NCI-H82 treated with DMSO at 0.1 percent for 48 hours (cell line): ENCODE results near the gene PRKAR1B.
A peak's percentile ranks its signal among the peaks of the same experiment; 100 is the strongest.
"Not testable (repeated sequence)": the region's sequence is repeated elsewhere in the genome, so short reads cannot be mapped to it uniquely, and the experiment has no call there.

Experiments
- DNase-seq: peaks from one replicate; lab custom pipeline; 2025; ENCODE audit not compliant: unreplicated experiment; lab: John Stamatoyannopoulos, UW

Gene PRKAR1B

DNA sequence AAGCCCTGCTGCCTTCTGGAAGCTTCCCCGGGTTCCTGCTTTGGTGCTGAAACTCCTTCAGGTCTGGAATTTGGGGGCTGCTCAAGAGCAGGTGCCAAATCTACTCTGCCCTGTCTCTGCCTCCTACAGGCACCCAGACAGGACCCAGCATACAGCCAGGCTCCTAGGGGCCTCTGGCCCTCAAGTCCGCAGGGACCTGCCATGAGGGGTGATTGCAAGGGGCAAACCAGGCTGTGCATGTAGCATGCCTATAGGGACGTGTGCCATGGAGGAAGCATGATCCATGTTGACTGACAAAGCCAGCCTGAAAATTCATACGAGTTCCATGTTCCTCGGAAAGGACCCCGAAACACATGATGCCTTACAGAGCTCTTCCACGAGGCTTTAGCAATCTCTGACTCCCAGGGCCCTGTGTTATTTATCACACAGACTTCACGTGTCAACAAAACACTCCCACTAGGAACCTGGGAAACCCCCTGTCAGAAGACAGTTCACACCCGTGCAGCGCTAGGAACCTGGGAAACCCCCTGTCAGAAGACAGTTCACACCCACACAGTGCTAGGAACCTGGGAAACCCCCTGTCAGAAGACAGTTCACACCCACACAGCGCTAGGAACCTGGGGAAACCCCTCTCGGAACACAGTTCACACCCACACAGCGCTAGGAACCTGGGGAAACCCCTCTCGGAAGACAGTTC is 75.9 kb downstream of the PRKAR1B start:
- DNase-seq: no peak

DNA sequence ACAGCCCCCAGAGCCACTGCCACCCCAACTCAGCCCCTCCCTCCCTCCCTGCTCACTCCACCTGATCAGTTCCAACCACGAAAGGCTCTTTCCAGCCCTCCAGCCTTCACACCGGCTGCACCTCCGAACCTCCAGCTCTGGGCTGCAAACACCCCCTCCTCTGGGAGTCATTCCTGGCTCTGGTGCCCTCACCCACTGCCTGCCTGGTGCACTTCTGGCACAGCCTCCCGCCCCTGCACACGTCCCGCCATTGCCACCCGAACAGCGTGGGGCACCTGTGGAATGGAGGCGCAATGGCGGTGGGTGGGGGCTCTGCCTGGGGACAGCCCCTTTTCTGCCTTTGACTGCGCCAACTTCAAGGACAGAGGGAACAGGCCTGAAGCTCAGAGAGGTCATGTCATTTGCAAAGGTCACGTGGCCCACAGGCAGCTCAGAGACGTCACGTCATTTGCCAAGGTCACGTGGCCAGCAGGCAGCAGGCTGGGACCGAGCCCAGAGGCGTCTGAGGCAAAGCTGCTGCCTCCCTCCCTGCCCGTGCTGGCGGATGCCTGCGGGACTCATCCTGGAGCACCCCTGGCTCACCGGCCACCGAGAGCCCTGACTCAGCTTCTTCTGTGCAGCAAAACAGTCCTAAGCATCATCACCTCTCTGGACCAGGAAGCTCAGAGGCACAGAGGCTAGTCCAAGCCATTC is 76.6 kb downstream of the PRKAR1B start:
- DNase-seq: no peak

DNA sequence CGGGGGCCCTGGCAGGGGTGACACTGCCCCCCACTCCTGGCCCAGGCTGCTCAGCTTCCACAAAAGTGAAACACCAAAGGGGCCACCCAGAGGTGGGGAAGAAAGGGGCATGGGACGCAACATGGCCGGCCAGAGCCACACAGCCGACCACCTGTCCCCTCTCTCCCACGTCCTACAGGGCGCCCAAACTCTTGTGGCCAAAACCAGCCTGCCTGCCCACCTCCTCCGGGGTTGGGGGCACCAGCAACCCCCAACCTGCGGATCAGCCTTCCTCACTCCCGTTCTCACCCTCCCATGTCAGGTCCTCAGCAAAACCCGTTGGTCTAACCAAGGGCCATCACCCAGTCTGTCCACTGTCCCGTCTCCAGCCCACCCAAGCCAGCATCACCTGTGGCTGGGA is 80.1 kb downstream of the PRKAR1B start:
- no peak for DNase-seq

DNA sequence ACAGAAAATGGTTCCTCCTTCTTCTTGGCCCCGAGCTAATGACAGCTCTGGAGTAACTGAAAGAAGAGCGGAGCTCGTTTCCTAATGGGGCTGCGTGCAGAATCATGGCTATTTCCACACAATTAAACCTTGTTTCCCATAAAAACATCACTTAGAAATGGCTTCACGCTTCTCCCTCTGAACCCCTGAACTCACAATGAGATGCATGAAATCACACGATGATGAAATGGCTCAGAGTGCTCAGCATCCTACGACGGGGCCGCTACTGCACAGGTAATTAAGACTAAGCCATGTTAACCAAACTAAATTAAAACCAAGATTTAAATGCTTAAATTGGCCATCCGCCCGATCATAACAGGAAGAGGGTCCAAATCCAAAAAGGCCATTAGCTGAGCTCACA is 80.6 kb downstream of the PRKAR1B start:
- DNase-seq: no peak

DNA sequence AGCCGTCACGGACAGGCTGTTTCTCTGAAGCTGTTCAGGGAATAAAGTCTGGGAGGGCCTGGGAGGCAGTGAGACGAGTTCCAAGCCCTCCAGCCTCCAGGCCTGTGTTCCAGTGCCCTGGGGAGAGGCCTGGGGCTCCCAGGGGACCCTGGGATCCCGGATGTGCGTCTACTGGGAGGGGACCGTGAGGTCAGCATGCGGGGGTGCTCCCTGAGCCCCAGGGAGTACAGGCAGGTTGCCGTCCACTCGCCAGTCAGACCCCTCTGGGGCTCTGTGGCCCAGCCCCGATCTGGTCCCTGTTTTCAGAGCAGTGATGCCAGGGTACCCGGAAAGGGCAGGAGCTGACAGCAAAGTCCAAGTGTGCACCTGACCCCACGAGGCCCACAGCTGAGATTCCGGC is 81.5 kb downstream of the PRKAR1B start:
- DNase-seq: no peak

DNA sequence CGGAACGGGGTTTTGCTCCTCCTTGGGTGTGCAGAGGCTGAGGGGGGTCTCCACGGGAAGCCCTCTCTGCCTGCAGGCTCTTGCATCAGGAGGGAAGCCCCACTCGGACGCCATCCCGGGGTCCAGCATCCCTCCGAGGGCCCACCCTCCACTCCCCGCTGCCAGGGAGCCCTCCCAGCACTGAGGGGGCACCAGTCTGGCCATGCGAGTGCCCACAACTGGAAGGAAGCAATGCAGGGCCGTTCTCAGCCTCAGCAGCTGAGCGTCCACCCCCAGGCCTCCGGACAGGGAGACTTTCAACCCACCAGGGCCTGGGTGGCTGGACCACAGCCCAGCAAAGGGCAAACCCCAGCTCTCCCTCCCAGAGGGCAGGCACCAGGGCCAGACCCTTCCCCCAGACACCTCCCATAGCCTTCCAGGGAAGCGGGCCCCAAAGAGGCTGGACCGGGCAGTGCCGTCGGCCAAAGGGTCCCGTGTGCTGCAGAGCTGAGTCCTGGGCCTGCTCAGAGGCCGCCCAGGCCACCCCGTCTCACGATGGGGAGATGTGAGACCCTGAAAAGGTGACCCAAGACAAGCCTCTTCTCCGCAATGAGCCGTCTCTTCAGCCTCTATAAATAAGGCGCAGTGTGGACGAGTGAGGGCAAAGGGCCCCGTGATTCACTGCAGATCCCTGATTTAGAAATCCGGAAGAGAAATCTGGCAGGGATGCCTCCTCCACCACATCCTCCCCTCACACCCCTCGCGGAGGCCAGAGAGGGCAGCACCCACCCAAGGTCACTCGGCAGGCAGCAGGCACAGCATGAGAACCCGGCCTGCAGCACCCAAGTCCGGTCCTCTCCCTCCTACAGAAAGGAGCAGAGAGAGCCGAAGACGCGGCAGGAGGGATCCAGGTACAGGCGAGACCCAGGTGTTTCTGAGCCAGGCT is 82.4 kb downstream of the PRKAR1B start:
- no peak for DNase-seq

DNA sequence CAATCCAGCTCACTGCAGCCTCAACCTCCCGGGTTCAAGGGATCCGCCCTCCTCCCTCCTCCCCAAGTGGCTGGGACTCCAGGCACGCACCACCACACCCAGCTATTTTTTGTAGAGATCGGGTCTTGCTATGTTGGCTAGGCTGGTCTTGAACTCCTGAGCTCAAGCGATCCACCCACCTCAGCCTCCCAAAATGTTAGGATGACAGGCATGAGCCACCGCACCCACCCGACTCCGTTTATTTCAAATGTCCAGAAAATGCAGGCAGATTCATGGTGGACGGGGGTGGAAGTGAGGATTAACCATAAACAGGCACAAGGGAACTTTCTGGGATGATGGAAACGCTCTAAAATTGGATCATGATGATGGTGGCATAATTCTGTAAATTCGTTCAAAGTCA is 85.1 kb downstream of the PRKAR1B start:
- no peak for DNase-seq

DNA sequence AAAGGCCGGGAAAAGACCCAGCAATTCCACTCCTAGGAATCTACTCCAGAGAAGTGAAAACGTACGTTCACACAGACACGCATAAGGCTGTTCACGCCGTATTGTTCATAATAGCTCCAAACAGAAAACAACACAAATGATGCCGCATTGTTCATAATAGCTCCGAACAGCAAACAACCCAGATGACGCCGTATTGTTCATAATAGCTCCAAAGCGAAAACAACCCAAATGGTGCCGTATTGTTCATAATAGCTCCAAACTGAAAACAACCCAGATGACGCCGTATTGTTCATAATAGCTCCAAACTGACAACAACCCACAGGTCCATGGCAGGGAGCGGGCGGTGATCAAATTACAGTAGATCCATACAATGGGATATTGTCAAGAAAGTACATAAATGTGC is 85.8 kb downstream of the PRKAR1B start:
- DNase-seq: peak; percentile 63

DNA sequence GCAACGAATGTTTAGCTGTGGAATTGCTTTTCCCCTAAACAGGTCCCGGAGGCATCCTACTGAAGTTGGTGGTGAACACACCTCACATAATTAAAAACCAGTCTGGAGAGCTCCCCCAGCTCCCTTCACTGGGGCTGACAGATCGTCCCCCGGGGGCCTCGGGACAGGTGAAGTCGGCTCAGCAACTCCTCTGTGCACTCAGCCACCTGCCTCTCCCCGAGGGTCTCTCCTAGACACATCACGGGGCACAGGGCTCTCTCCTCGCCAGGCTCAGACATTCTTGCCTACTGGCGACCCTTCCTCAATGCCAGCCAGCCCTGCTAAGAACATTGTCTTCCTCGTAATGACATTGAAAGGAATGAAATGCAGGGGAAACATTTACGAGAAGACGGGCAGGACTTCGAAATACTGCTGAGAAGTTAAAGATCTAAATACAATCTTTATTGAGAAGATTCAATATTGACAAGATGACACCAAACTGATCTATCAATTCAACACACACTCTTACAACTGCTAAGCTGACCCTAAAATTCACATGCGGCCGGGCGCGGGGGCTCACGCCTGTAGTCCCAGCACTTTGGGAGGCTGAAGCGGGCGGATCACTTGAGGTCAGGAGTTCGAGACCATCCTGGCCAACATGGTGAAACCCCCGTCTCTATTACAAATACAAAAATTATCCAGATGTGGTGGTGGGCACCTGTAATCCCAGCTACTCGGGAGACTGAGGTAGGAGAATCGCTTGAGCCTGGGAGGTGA is 88.6 kb downstream of the PRKAR1B start:
- no peak for DNase-seq

DNA sequence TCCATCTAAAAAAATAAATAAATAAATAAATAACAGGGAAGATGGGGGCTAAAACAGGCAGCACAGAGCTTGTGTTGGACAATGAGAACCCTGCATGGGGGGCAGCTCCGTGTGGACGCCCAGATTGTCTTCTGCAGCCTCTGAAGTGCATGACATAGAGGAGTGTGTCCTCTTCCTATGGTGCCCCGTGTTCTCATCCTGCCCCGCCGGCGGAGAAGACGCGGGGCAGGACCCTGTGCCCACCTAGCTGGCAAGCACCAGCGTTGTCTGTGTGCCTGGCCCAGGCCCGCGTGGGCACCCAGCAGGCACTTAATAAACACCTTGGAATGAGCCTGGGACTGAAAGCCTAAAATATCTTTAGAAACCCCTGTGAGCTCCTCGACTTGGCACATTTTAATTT is 89.3 kb downstream of the PRKAR1B start:
- DNase-seq: no peak

DNA sequence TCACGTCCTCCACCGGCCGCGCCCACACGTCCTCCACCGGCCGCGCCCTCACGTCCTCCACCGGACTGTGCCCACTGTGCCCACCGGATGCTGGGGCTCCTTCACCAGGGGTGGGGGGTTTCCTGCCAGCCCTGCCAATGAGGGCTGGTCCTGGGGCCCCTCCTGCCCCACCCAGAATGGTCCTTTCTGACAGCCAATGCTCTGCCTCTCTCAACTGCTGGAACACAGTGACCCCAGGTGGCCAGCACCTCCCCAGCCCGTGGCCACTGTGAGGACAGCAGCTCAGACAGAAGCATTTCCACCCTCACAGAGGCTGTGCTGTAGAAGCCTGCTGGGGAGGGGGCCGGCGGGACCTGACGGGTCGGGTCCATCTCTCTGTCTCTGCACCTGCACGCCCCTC is 90.7 kb downstream of the PRKAR1B start:
- no peak for DNase-seq

DNA sequence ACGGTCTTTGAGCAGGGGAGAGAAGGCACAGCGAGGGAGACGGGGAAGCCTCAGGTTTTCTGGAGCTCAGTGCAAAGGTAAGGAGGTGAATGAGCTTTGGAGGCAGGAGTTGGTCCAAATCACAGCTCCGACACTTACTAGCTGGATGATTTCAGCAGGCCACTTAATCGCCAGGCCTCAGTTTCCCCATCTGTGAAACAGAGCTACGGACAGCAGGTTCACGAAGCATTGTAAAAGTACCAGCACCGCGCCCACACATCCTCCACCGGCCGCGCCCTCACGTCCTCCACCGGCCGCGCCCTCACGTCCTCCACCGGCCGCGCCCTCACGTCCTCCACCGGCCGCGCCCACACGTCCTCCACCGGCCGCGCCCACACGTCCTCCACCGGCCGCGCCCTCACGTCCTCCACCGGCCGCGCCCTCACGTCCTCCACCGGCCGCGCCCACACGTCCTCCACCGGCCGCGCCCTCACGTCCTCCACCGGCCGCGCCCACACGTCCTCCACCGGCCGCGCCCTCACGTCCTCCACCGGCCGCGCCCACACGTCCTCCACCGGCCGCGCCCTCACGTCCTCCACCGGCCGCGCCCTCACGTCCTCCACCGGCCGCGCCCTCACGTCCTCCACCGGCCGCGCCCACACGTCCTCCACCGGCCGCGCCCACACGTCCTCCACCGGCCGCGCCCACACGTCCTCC is 91.2 kb downstream of the PRKAR1B start:
- DNase-seq: not testable (repeated sequence)

DNA sequence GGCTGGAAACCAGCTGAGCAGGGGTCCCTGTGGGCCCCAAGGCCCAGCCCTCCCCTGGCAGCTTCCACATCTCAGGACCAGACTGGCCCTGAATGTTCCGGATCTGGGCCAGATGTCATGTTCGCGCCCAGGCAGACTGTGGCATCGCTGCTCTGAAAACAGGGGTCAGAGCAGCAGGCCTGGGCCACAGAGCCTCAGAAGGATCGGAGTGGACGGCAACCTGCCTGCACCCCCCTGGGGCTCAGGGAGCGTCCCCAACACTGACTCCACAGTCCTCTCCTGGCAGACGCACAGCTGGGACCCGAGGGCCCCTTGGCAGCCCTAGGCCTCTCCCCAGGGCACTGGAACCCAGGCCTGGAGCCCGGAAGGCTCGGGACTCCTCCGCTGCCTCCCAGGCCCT is 91.9 kb downstream of the PRKAR1B start:
- DNase-seq: no peak

DNA sequence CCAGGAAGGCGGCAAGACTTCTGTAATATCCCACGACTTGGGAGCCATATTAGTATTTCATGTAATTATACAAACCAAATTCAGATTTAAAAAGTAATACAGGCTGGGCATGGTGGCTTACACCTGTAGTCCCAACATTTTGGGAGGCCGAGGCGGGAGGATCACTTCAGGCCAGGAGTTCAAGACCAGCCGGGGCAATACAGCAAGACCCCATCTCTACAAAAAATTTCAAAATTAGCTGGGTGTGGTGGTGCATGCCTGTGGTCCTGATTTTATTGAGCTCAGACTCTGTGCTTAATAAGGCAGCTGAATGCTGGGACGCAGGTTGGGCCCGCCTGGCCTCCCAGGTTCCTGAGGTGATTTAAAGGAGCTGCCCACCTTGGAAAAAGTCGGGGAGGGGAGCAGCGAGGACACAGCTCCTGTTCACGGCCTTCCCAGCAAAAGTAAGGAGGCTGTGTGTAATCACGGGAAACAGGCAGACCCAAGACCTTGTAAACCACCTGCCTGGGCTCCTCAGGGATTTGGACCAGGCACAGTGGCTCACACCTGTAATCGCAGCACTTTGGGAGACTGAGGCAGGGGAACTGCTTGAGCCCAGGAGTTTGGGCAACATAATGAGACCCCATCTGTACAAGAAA is 93.6 kb downstream of the PRKAR1B start:
- no peak for DNase-seq

DNA sequence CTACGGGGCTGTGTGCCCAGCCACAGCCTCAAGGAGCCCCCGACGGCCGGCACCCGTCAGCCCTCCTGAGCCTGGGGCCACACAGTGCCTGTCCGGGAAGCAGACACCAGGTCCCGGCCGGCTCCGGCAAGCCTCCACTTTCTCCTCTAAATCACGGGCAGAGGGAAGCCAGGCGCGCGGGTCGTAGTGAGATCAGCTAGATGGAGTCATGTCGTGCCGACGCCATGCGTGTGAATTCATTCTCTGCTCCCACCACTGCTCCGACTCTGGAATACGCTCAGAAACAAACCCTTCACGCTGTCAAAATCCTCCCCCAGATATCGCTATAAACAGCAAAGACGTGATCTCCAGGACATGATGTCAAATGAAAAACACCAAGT is 94.3 kb downstream of the PRKAR1B start:
- no peak for DNase-seq

DNA sequence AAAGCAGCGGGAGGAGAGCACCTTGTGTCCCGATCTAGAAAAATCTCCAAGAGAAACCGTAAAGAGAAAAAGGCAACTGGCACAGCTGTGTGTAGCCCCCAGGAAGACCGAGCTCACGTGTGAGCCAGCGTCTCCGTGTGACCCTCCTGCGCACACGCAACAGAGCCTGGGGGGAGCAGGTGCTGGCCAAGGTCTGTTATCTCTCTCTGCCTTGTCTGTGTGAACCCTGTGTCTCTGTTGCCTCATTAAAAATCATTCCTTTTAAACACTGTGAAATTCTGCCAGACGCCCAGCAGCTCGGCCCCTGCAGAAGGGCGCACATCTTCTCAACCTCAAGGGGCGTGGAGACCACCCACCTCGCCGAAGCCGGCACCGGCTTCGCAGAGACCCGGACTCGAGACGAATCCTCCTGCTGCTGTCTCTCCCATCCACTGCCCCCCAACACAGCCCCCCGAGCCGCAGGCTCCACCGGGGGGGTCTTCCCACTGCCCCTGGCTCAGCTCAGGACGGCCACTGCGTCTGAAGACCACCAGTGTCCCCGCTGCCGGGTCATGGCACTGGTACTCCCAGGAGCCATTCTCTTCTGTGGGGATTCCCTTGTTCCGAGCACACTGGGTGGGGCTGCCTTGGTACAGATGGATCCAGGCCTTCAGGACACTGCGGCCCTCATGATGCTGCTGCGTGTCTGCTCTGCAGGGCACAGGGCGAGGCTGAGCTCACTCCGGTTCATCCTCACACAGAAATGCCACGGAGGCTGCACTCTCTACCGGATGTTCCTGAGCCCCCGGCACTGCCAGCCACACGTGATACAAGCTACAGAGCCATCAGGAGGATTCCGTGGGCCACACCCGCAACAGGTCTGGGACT is 94.9 kb downstream of the PRKAR1B start:
- no peak for DNase-seq

DNA sequence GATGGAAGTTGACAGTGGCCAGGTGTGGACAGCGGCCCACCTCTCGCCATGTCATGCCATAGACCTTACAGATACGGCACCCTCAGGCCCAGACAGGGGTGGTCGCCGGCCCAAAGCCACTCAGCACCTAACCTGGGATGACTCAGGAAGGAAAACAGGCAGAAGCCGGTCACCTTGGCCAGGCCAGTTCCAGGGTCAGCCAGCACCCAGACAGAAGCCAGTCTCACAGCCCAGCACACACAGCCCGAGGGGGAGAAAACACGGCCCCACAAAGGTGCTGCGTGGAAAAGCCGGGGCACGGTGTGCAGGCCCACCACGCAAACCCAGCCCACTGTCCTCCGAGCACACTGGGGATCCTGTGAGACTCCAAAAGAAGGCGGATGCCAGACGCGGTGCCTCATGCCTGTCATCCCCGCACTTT is 95.8 kb downstream of the PRKAR1B start:
- no peak for DNase-seq

DNA sequence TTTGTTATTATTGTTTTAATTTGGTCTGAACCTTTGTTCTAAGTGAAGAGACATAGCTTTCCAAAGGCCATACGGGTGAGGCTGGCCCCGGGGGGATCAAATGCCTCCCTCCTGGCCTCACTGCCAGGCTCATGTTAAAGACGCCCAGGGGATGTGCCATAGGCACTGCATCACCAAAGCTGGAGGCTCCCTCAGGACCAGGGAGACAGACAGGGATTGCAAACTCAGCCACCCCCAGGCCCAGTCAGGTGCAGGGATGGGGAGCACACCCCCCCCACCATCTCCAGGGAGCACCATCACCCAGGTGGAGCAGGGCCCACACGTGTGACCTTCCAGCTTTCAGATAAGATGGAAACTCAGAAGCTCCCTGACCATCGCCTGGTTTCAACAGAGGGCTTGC is 96.5 kb downstream of the PRKAR1B start:
- no peak for DNase-seq

DNA sequence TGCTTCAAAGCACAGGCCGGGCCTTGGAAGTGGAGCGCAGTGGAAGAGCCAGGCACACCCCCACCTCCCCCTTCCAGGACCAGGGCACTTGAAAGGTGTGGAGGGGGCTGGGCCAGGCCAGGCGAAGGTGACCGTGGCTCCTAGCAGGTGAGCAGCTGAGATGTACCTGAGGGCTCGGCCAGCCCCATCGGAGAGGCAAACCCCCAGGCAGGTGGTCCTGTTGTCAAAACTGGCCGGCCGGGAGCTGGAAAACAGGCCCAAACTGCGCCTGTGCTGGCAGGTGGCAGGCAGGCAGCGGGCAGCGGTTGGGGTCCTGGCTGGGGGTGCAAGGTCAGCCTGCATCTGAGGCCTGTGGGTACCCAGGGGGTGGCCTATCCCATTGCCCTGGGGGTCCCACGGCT is 97.0 kb downstream of the PRKAR1B start:
- DNase-seq: no peak
